Fibroblast of pulmonary artery (primary cell): ENCODE results near the gene GJA5.

Experiments used
- DNase-seq: peaks from one replicate; pipeline ENCODE4 v3.0.0-alpha.2; 2010; ENCODE audit warnings: low read depth
- H3K4me3 ChIP-seq: replicated peaks from 2 replicates; pipeline ENCODE4 v1.5.1; 2011; ENCODE audit warnings: low read depth, mild to moderate bottlenecking, control low read depth, low read length, moderate library complexity
- CTCF ChIP-seq: IDR thresholded peaks from 2 replicates; pipeline ENCODE4 v1.5.1; 2011; ENCODE audit warnings: mild to moderate bottlenecking, control low read depth, low read length, inconsistent platforms; ENCODE audit errors: missing control alignments

Gene GJA5

GRCh38 chr1:147798731-147799130 lies 38.3 kb upstream of the GJA5 start:
- TF ChIP-seq CTCF: no peak
- no peak overlapping the region for H3K4me3 ChIP-seq
- DNase-seq: no peak

GRCh38 chr1:147794570-147794969 lies 34.2 kb upstream of the GJA5 start:
- no peak for TF ChIP-seq CTCF
- DNase-seq: peak; percentile 93
- no peak overlapping the region for H3K4me3 ChIP-seq

- no peak overlapping the region for H3K4me3 ChIP-seq
- TF ChIP-seq CTCF: no peak
- no peak for DNase-seq
These were observed 31.5 kb upstream of the GJA5 start for GRCh38 chr1:147791876-147792275.

GRCh38 chr1:147787765-147788164 lies 27.4 kb upstream of the GJA5 start:
- no peak for DNase-seq
- TF ChIP-seq CTCF: no peak
- no peak overlapping the region for H3K4me3 ChIP-seq

GRCh38 chr1:147786536-147786935 lies 26.1 kb upstream of the GJA5 start:
- no peak for TF ChIP-seq CTCF
- no peak overlapping the region for H3K4me3 ChIP-seq
- DNase-seq: peak; percentile 39

GRCh38 chr1:147785794-147786506 lies 25.5 kb upstream of the GJA5 start:
- H3K4me3 ChIP-seq: no peak overlapping the region
- TF ChIP-seq CTCF: no peak
- DNase-seq: no peak

GRCh38 chr1:147784941-147785340 lies 24.5 kb upstream of the GJA5 start:
- TF ChIP-seq CTCF: no peak
- no peak overlapping the region for H3K4me3 ChIP-seq
- DNase-seq: no peak
